Smooth muscle cell of bladder (primary cell): ENCODE data around the gene TMEM132C. TPM values are rescaled to one million over a fixed set of nuclear protein-coding genes. Genes with fewer than 3 reads are reported as not detected.

Experiments
- total RNA-seq: library from RNA; depleted of rRNA; stranded (reverse); fragments of >200 nt; gene quantifications from 2 replicates; pipeline ENCODE4 v1.2.3, GENCODE V29; 2014

TMEM132C gene
- not detected in 2 replicates for total RNA-seq

DNA sequence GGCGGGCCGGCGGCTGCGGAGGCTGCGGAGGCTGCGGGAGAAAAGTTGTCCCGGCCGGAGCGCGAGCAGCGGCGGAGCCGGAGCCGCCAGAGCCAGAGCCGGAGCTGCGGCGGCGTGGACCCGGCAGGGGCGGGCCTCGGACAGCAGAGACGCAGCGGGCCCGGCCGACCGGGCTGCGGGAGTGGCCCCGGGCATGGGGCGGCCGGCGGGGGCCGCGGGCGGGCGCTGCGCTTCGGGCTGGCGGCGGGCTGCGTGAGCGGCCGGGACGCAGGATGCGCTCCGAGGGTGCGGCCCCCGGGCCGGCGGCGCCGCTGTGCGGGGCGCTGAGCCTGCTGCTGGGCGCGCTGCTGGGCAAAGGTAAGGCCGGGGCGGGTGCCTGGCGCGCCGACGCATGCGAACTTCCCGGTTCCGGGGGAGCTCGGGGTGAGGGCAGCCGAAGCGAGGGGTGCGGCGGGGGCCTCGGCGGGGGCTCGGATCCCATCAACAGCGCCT lies at the start of gene TMEM132C:
Gene TMEM132C, plus strand, starts transcription at position 40 of the 492 bp plus-strand sequence. Its CDS starts 233 bp downstream, at position 273.

